Osteoblast (primary cell): Measurements from ENCODE around the gene POLR2L. TPM values are rescaled to one million over a fixed set of nuclear protein-coding genes. Genes with fewer than 3 reads are reported as not detected.

Experiments used
- DNase-seq: peaks from one replicate; pipeline ENCODE4 v3.0.0; 2011; ENCODE audit warnings: low spot score, mixed read lengths; ENCODE audit not compliant: insufficient read length; ENCODE audit errors: missing footprints
- H2AFZ ChIP-seq: 2 replicates; pipeline ENCODE4 v1.6.0; 2011; ENCODE audit warnings: mild to moderate bottlenecking, low read length
- H3K27ac ChIP-seq: 2 replicates; pipeline ENCODE4 v1.5.1; 2011; ENCODE audit warnings: mild to moderate bottlenecking, low read depth, low read length, moderate library complexity
- H3K27me3 ChIP-seq: 2 replicates; pipeline ENCODE4 v1.6.0; 2012; ENCODE audit warnings: mild to moderate bottlenecking, control low read depth, inconsistent platforms, low read length, moderate library complexity; ENCODE audit not compliant: insufficient read depth
- H3K36me3 ChIP-seq: 2 replicates; pipeline ENCODE4 v1.5.1; 2011; ENCODE audit warnings: mild to moderate bottlenecking, low read length, control low read depth, moderate library complexity; ENCODE audit not compliant: insufficient read depth
- H3K4me1 ChIP-seq: 2 replicates; pipeline ENCODE4 v1.5.1; 2011; ENCODE audit warnings: mild to moderate bottlenecking, low read length, control low read depth, moderate library complexity; ENCODE audit not compliant: insufficient read depth
- H3K4me2 ChIP-seq: 2 replicates; pipeline ENCODE4 v1.6.0; 2011; ENCODE audit warnings: mild to moderate bottlenecking, low read length; ENCODE audit not compliant: insufficient read depth
- H3K4me3 ChIP-seq: fragments of 200-600 bp; sonication (generic); 3 replicates; pipeline ENCODE4 v1.5.1; 2012; ENCODE audit warnings: mild to moderate bottlenecking, low read length, inconsistent platforms; ENCODE audit not compliant: insufficient read depth
- H3K79me2 ChIP-seq: 2 replicates; pipeline ENCODE4 v1.6.0; 2012; ENCODE audit warnings: mild to moderate bottlenecking, low read length, control low read depth, inconsistent platforms; ENCODE audit not compliant: insufficient read depth
- H3K9me3 ChIP-seq: 2 replicates; pipeline ENCODE4 v1.5.1; 2011; ENCODE audit warnings: low read depth, low read length, control low read depth
- H4K20me1 ChIP-seq: 2 replicates; pipeline ENCODE4 v1.6.0; 2012; ENCODE audit warnings: mild to moderate bottlenecking, low read length, control low read depth; ENCODE audit not compliant: insufficient read depth
- CTCF ChIP-seq: IDR thresholded peaks from 2 replicates; pipeline ENCODE4 v1.5.1; 2011; ENCODE audit warnings: mild to moderate bottlenecking, low read depth, low read length, moderate library complexity; ENCODE audit errors: extremely low read depth
- total RNA-seq: library from RNA; depleted of rRNA; stranded (reverse); fragments of >200 nt; gene quantifications from 2 replicates; pipeline ENCODE4 v1.2.3, GENCODE V29; 2012

The POLR2L gene
- total RNA-seq, 1 donor: 60.8 TPM

- H3K4me3 ChIP-seq: no peak overlapping the region
- H3K36me3 ChIP-seq: peaks cover 13% of the 10 kb centered on the region
- H3K79me2 ChIP-seq: peaks cover 31% of the 10 kb centered on the region
- no peaks in the 10 kb centered on the region for H3K27me3 ChIP-seq
- no peaks in the 10 kb centered on the region for H3K9me3 ChIP-seq
- peaks cover 27% of the 10 kb centered on the region for H3K4me1 ChIP-seq
- peaks cover 38% of the 10 kb centered on the region for H4K20me1 ChIP-seq
- no peak overlapping the region for H3K4me2 ChIP-seq
- H3K27ac ChIP-seq: no peak overlapping the region
- no peak overlapping the region for H2AFZ ChIP-seq
- no peak for DNase-seq
- TF ChIP-seq CTCF: no peak
These were observed 18.7 kb downstream of the POLR2L start for GRCh38 chr11:823441-824291.

- Histone ChIP-seq H4K20me1 (peaks cover 38% of the 10 kb centered on the region), H3K9me3 (no peaks in the 10 kb centered on the region), H3K27me3 (no peaks in the 10 kb centered on the region), H2AFZ (no peak overlapping the region), H3K27ac (no peak overlapping the region), H3K4me1 (peaks cover 29% of the 10 kb centered on the region), H3K79me2 (peaks cover 31% of the 10 kb centered on the region), H3K4me3 (peak overlapping the region; percentile 89), H3K36me3 (peaks cover 13% of the 10 kb centered on the region), H3K4me2 (peak overlapping the region; percentile 88)
- TF ChIP-seq CTCF: no peak
- no peak for DNase-seq
These were observed 20.6 kb downstream of the POLR2L start for GRCh38 chr11:821512-822371.

GRCh38 chr11:820655-821511 lies 21.4 kb downstream of the POLR2L start:
- no peak for TF ChIP-seq CTCF
- Histone ChIP-seq H4K20me1 (peaks cover 38% of the 10 kb centered on the region), H3K27ac (peak overlapping the region; percentile 13), H3K4me2 (peak overlapping the region; percentile 88), H3K9me3 (no peaks in the 10 kb centered on the region), H2AFZ (no peak overlapping the region), H3K4me3 (peak overlapping the region; percentile 89), H3K36me3 (peaks cover 13% of the 10 kb centered on the region), H3K4me1 (peaks cover 28% of the 10 kb centered on the region), H3K27me3 (no peaks in the 10 kb centered on the region), H3K79me2 (peaks cover 31% of the 10 kb centered on the region)
- DNase-seq: peak; percentile 100
